ENCODE results near the gene ZSWIM4.
"Not testable (repeated sequence)": the region's sequence is repeated elsewhere in the genome, so short reads cannot be mapped to it uniquely, and the experiment has no call there.

ZSWIM4 gene

DNA sequence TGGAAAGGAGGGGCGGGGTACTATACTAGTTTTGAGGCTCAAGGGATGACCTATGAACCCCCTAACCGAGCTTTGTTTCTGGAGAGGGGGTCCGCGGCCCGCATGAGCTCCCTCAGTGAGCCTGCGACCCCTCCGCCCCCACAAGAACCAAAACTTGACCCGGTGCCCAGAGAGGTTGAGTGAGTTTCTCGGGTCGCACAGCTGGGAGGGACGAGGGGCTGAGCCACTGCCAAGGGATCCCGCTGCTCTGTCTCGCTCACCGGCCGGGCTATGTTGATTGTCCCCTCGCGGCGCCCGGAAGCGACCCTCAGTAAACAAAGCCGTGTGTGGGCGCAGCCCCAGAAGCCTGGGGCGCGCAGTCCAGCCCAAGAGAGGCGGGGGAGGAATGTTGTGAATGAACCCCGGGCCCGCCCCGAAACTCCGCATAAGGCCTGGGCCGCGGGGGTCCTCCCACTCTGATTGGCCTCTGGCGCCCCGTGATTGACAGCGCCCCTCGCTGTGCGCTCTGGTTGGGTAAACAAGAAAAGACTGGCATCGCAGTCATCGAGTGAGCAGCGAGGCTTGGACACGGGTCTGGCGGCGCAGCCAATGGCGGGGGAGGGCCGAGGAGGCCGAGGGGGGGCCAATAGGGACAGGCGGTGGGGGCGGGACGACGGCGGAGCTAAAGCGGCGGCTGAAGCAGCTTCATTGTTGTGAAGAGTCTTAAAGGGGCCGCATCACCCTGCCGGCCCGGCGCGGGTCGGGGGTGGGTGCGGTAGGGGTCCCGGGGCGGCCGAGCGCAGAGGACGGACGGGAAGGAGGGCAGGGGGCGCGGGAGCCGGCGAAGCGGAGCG lies at the start of gene ZSWIM4:
Gene ZSWIM4 (plus strand): TSS at position 687 of the 833 bp plus-strand sequence. CDS start 206 bp downstream, outside the sequence.
- DNase-seq (ENCODE audit: low read depth in 3 of 3), result peak; percentile 93 to 95 (median 94)

DNA sequence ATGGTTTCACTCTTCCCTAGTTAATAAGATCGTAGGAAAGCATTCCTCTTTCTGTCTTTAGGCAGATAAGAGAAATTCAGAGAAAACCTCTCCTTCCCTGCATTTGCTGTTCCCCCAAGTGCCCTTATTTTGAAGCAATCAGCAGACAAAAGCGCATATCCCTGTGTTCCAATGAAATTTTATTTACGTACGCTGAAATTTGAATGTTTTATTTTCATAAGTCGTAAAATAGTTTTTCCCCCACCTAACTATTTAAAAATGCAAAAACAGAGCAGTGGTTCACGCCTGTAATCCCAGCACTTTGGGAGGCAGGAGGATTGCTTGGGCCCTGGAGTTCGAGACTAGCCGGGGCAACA lies 48.2 kb upstream of the ZSWIM4 start:
- no peak for DNase-seq (ENCODE audit: low read depth in 3 of 3)

- DNase-seq (ENCODE audit: low read depth in 3 of 3), result no peak
Measured at GRCh38 chr19:13748169-13748828, 46.9 kb upstream of the ZSWIM4 start.

DNA sequence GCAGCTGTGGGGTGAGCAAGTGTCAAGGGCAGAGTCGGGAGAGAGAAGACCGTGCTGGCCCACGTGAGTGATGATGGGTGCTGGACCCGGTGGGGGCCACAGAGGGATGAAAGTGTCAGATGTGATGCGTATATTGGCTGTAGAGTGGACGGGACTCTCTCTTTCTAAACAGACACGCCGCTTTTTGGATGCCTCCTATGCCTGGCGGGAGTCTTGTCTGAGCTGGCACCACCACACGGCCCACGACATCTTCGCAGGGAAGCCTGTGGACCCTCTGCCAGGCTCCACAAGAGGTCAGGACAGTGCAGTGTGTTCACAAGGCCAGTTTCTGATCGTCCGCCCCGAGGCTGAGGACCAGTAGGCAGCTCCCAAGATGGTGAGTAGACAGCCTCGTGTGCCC lies 43.8 kb upstream of the ZSWIM4 start:
- DNase-seq (ENCODE audit: low read depth in 3 of 3), result no peak

DNA sequence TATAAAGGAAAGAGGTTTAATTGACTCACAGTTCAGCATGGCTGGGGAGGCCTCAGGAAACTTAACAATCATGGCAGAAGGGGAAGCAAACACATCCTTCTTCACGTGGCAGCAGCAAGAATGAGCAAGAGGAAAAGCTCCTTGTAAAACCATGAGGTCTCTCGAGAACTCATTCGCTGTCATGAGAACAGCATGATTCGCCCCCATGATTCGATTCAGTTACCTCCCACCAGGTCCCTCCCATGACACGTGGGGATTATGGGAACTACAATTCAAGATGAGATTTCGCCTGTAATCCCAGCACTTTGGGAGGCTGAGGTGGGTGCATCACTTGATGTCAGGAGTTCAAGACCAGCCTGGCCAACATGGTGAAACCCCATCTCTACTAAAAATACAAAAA lies 41.6 kb upstream of the ZSWIM4 start:
- not testable (repeated sequence) for DNase-seq (ENCODE audit: low read depth in 3 of 3)

DNA sequence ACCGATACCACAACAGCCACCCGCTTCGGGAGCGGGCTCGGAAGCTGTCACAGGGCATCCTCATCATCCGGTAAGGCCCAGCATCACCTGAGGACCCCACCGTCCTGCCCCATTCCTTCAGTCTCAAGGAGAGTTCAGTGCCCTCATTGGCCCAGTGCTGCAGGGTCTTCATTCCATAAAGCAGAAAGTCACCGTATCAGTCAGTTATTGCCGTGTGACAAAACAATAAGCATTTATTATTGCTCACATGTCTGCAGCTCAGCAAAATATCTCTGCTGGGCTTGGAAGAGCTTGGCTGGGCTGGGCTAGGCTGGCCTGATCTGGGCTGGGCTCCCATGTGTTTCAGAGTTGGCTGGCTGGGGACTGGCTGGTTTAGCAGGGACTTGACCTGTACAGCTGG lies 39.0 kb upstream of the ZSWIM4 start:
- no peak for DNase-seq (ENCODE audit: low read depth in 3 of 3)

- DNase-seq (ENCODE audit: low read depth in 3 of 3), result no peak
Measured at GRCh38 chr19:13757805-13758772, 37.2 kb upstream of the ZSWIM4 start.

- DNase-seq (ENCODE audit: low read depth in 3 of 3), result no peak
Measured at GRCh38 chr19:13758795-13759194, 36.4 kb upstream of the ZSWIM4 start.

DNA sequence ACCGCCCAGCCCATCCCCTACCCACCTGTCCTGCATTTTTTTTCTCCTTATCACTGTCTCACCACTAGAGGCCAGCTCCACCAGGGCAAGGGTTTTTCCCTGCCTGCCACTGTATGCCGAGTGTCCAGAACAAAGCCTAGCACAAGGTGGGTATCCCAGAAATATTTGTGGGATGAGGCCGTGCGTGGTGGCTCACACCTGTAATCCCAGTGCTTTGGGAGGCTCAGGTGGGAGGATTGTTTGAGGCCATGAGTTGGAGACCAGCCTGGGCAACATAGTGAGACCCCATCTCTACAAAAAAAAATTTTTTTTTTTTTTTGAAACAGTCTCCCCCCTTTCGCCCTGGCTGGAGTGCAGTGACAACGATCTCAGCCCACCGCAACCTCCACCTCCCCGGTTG lies 33.8 kb upstream of the ZSWIM4 start:
- DNase-seq (ENCODE audit: low read depth in 3 of 3), result no peak

- DNase-seq (ENCODE audit: low read depth in 3 of 3), result no peak
Measured at GRCh38 chr19:13762635-13763235, 32.5 kb upstream of the ZSWIM4 start.

DNA sequence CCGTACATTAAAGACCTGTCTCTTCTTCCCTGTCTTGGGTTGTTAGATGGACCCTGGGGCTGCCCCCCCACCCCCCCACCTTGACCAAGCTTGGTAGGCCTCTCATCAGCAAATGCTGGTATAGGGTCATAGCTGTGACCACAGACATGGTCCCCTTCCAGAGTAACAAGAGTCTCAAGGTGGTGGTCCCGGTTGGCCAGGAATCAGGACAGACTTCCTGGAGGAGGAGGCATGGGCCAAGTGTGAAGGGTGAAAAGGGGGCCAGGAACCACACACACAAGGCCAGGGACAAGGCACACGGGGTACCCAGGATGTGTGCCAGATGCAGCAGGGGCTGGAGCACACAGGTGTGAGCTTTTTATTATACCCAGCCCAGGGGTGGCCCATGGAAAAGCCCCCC lies 32.0 kb upstream of the ZSWIM4 start:
- DNase-seq (ENCODE audit: low read depth in 3 of 3), result no peak

GRCh38 chr19:13764101-13764807 lies 31.0 kb upstream of the ZSWIM4 start, which contains the start of gene MRI1:
MRI1 (plus strand) TSS chr19:13764522; CDS start chr19:13764589, 67 bp downstream.
- peak in 1 of 3 donors; percentile 57 for DNase-seq (ENCODE audit: low read depth in 3 of 3)

DNA sequence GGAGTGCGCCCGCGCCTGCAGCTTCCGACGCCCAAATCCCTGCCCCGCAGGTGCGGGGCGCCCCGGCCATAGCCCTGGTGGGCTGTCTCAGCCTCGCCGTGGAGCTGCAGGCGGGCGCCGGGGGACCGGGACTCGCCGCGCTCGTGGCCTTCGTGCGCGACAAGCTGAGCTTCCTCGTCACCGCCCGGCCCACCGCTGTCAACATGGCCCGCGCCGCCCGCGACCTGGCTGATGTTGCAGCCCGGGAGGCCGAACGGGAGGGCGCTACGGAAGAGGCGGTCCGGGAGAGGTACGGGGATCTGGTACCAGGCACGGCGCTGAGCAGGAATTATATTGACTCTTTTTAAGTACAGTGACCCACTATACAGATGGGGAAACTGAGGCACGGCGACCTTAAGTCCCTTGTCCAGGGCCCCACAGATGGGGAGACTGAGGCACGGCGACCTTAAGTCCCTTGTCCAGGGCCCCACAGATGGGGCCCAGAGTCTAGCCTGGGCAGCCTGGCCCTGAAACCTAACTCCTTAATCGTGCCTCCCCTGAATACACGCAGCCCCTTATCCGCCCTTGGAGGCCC lies 30.3 kb upstream of the ZSWIM4 start:
- peak in 1 of 3 donors; percentile 42 for DNase-seq (ENCODE audit: low read depth in 3 of 3)

DNA sequence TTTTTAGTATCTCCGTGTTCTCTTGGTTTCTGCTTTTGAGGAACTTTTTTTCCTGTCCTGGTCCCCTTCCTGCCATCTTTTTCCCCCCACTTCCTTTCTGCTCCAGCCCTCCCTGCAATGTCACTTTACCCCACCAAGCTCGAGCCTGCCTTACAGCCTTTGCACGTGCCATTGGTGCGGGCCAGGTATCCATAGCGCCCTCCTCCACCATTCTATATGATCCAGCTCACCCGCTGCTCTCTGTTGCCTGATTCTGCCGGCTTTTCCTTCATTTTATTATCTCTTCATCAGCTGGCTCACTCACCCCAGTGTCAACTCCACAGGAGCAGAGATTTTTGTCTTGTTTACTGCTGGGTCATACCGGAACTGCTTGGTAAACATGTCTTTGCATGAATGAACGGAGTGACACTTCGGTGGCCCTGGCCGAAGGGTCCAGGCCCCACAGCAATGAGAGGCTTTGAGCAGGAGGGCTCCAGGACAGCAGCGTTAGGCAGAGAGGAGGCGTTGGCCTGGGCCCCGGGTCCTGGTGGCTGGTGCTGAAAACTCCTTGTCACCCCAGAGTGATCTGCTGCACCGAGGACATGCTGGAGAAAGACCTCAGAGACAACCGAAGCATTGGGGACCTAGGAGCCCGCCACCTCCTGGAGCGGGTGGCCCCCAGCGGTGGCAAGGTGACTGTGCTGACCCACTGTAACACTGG lies 29.7 kb upstream of the ZSWIM4 start:
- no peak for DNase-seq (ENCODE audit: low read depth in 3 of 3)

DNA sequence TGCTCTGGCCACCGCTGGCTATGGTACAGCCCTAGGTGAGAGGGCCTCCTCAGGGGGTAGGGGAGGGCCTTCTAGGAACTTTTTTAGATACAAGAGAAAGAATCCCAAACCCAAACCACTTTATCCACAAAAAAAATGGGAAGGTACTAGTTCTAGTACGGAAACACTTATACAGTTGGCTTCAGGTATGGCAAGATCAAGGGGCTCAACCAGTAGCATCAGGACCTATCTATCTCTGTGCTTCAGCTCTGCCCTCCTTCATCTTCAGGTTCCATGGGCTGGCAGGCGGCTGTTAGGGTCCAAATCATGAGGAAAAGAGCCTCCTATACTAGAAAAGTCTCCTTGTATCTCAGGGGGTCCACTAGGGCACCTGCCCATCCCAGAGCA lies 29.2 kb upstream of the ZSWIM4 start:
- no peak for DNase-seq (ENCODE audit: low read depth in 3 of 3)

DNA sequence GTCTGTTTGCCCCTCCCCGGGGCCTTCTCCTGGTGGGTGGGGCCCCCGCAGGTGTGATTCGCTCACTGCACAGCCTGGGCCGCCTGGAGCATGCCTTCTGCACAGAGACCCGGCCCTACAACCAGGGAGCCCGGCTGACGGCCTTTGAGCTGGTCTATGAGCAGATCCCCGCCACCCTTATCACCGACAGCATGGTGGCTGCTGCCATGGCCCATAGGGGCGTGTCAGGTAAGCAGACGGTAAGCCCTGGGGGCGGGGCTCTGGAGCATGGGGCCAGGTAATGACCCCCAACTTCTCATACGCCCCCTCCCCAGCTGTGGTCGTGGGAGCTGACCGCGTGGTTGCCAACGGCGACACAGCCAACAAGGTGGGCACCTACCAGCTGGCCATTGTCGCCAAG lies 26.7 kb upstream of the ZSWIM4 start:
- DNase-seq (ENCODE audit: low read depth in 3 of 3), result no peak

GRCh38 chr19:13770013-13770635 lies 25.1 kb upstream of the ZSWIM4 start:
- no peak for DNase-seq (ENCODE audit: low read depth in 3 of 3)

GRCh38 chr19:13774217-13775191 lies 20.7 kb upstream of the ZSWIM4 start, which contains the start of gene C19orf53:
C19orf53 (plus strand) TSS chr19:13774456; CDS start chr19:13774478, 22 bp downstream.
- peak; percentile 77 to 80 (median 79) for DNase-seq (ENCODE audit: low read depth in 3 of 3)

Data from stimulated activated CD4-positive, alpha-beta T cell treated with anti-CD3 and anti-CD28 coated beads, TNF-alpha, amount 100 ng/mL, for 48 hours (primary cell).